H1 (cell line): ENCODE measurements around the gene PLK5. TPM values are rescaled to one million over a fixed set of nuclear protein-coding genes. Genes with fewer than 3 reads are reported as not detected.

ENCODE experiments used
- CTCF ChIA-PET: fragments of 300-600 bp; sonication (Branson Sonifier 250); formaldehyde crosslinking; loops from one replicate; lab custom pipeline; 2021; ENCODE audit not compliant: partially characterized antibody; lab: Charles Lee
- POLR2A ChIA-PET: fragments of 300-600 bp; sonication (Branson Sonifier 250); formaldehyde crosslinking; loops from one replicate; lab custom pipeline; 2021; ENCODE audit warnings: inconsistent platforms; ENCODE audit not compliant: partially characterized antibody; lab: Charles Lee
- DNase-seq, 2 experiments: peaks; one replicate each; pipeline versions ENCODE4 v3.0.0 to v3.0.0-alpha.2; 2010 to 2022; ENCODE audit warnings: low spot score in 2 of 2, low read depth in 1 of 2, mixed read lengths in 1 of 2
- FAIRE-seq: peaks from 2 replicates; lab custom pipeline; 2011; peaks lifted over from hg19 to GRCh38; lab: Jason Lieb, UNC
- H2AFZ ChIP-seq: 2 replicates; pipeline ENCODE4 v1.8.1; 2012; ENCODE audit warnings: low read length, inconsistent platforms
- H2AK5ac ChIP-seq: 2 replicates; pipeline ENCODE4 v1.6.1; 2013; ENCODE audit warnings: low read depth, low read length
- H2BK120ac ChIP-seq: replicated peaks from 2 replicates; pipeline ENCODE3; 2013; ENCODE audit warnings: low read depth, low read length, inconsistent platforms
- H2BK12ac ChIP-seq: 2 replicates; pipeline ENCODE4 v1.6.1; 2013; ENCODE audit warnings: low read depth, low read length
- H2BK15ac ChIP-seq: 2 replicates; pipeline ENCODE4 v1.6.1; 2013; ENCODE audit warnings: low read length
- H2BK20ac ChIP-seq: 2 replicates; pipeline ENCODE4 v1.6.1; 2013; ENCODE audit warnings: low read length
- H2BK5ac ChIP-seq: 2 replicates; pipeline ENCODE4 v1.6.1; 2013; ENCODE audit warnings: low read depth, low read length
- H3K14ac ChIP-seq: 2 replicates; pipeline ENCODE4 v1.6.1; 2013; ENCODE audit warnings: inconsistent platforms; ENCODE audit not compliant: insufficient read length
- H3K18ac ChIP-seq: 2 replicates; pipeline ENCODE4 v1.6.1; 2013; ENCODE audit warnings: low read length; ENCODE audit errors: extremely low read depth
- H3K23ac ChIP-seq: 2 replicates; pipeline ENCODE4 v1.6.1; 2013; ENCODE audit warnings: inconsistent platforms; ENCODE audit not compliant: insufficient read length
- H3K23me2 ChIP-seq: 2 replicates; pipeline ENCODE4 v1.6.1; 2013; ENCODE audit warnings: low read depth, low read length
- H3K27ac ChIP-seq: 2 replicates; pipeline ENCODE4 v1.6.1; 2011; ENCODE audit warnings: low read depth, low read length, inconsistent platforms
- H3K27me3 ChIP-seq, 4 experiments: replicated peaks in 1 of 4; 1 replicate in 1 of 4; 2 replicates in 3 of 4; pipeline versions ENCODE4 v1.6.1 to v1.8.1; 2011 to 2013; ENCODE audit warnings: low read length in 3 of 4, mild to moderate bottlenecking in 3 of 4, inconsistent platforms in 2 of 4, mixed read lengths in 2 of 4, moderate library complexity in 1 of 4; ENCODE audit not compliant: control insufficient read depth in 3 of 4, insufficient read depth in 3 of 4; ENCODE audit errors: extremely low read depth in 1 of 4
- H3K36me3 ChIP-seq, 4 experiments: 2 replicates each; pipeline versions ENCODE4 v1.6.1 to v1.8.1; 2011 to 2013; ENCODE audit warnings: mild to moderate bottlenecking in 4 of 4, low read length in 3 of 4, moderate library complexity in 2 of 4, control low read depth in 1 of 4, inconsistent platforms in 1 of 4; ENCODE audit not compliant: insufficient read depth in 4 of 4, control insufficient read depth in 2 of 4
- H3K4ac ChIP-seq: replicated peaks from 2 replicates; pipeline ENCODE3; 2013; ENCODE audit warnings: low read length, low read depth, mixed read lengths, inconsistent platforms; ENCODE audit not compliant: insufficient read length
- H3K4me1 ChIP-seq, 4 experiments: replicated peaks in 1 of 4; 1 replicate in 1 of 4; 2 replicates in 3 of 4; pipeline versions ENCODE4 v1.6.1 to v1.8.1; 2011 to 2013; ENCODE audit warnings: low read length in 3 of 4, inconsistent platforms in 2 of 4, mixed read lengths in 1 of 4; ENCODE audit not compliant: insufficient read depth in 4 of 4, control insufficient read depth in 3 of 4
- H3K4me2 ChIP-seq, 2 experiments: 2 replicates each; pipeline versions ENCODE4 v1.6.1 to v1.8.1; 2011 to 2013; ENCODE audit warnings: low read depth in 2 of 2, low read length in 2 of 2, control low read depth in 1 of 2, inconsistent platforms in 1 of 2, mild to moderate bottlenecking in 1 of 2; ENCODE audit not compliant: insufficient read depth in 1 of 2
- H3K4me3 ChIP-seq, 4 experiments: fragments of 200-600, 300-600 bp in 1 of 4; sonication (generic), shearing (Covaris generic), sonication (Bioruptor Twin) in 1 of 4; 2 replicates each; pipeline versions ENCODE4 v1.5.1 to v1.8.1; 2011 to 2016; ENCODE audit warnings: low read length in 4 of 4, low read depth in 3 of 4, control low read depth in 2 of 4, inconsistent platforms in 2 of 4, mild to moderate bottlenecking in 2 of 4, mixed read lengths in 1 of 4, moderate library complexity in 1 of 4; ENCODE audit not compliant: insufficient read depth in 2 of 4; ENCODE audit errors: extremely low read depth in 1 of 4
- H3K56ac ChIP-seq: replicated peaks from 2 replicates; pipeline ENCODE3; 2013; ENCODE audit warnings: low read depth, mild to moderate bottlenecking, mixed read lengths, low read length, inconsistent platforms; ENCODE audit not compliant: insufficient read length
- H3K79me1 ChIP-seq: 2 replicates; pipeline ENCODE4 v1.6.1; 2013; ENCODE audit warnings: low read depth, low read length, control low read depth
- H3K79me2 ChIP-seq, 2 experiments: 2 replicates each; pipeline versions ENCODE4 v1.6.1 to v1.8.1; 2012 to 2013; ENCODE audit warnings: low read length in 2 of 2, mild to moderate bottlenecking in 2 of 2, inconsistent platforms in 1 of 2; ENCODE audit not compliant: insufficient read depth in 2 of 2, control insufficient read depth in 1 of 2
- H3K9ac ChIP-seq, 4 experiments: replicated peaks in 1 of 4; 1 replicate in 1 of 4; 2 replicates in 3 of 4; pipeline versions ENCODE4 v1.6.1 to v1.8.1; 2011 to 2013; ENCODE audit warnings: low read depth in 3 of 4, low read length in 3 of 4, control low read depth in 2 of 4, mild to moderate bottlenecking in 2 of 4, moderate library complexity in 2 of 4, inconsistent platforms in 1 of 4; ENCODE audit errors: extremely low read depth in 1 of 4
- H3K9me3 ChIP-seq, 2 experiments: 2 replicates each; pipeline versions ENCODE4 v1.6.1 to v1.8.1; 2012 to 2013; ENCODE audit warnings: mild to moderate bottlenecking in 2 of 2, moderate library complexity in 2 of 2, control low read depth in 1 of 2, inconsistent platforms in 1 of 2, low read depth in 1 of 2, low read length in 1 of 2, mixed read lengths in 1 of 2; ENCODE audit not compliant: insufficient read depth in 2 of 2
- H4K20me1 ChIP-seq, 2 experiments: replicated peaks in 1 of 2; 2 replicates each; pipeline versions ENCODE3 to v1.8.1; 2011 to 2013; ENCODE audit warnings: inconsistent platforms in 2 of 2, low read length in 2 of 2, mild to moderate bottlenecking in 1 of 2; ENCODE audit not compliant: insufficient read depth in 2 of 2, control insufficient read depth in 1 of 2
- H4K5ac ChIP-seq: 2 replicates; pipeline ENCODE4 v1.6.1; 2013; ENCODE audit warnings: low read length, low read depth, mixed read lengths, inconsistent platforms; ENCODE audit not compliant: insufficient read length
- H4K8ac ChIP-seq: 2 replicates; pipeline ENCODE4 v1.8.0; 2013; ENCODE audit warnings: mild to moderate bottlenecking, moderate library complexity, low read length, inconsistent platforms; ENCODE audit not compliant: insufficient read depth; ENCODE audit errors: extremely low read depth
- H4K91ac ChIP-seq: replicated peaks from 2 replicates; pipeline ENCODE3; 2013; ENCODE audit warnings: low read length, mixed read lengths, inconsistent platforms; ENCODE audit not compliant: insufficient read length
- GTF2F1 ChIP-seq: IDR thresholded peaks from 2 replicates; pipeline ENCODE4 v1.6.1; 2012; ENCODE audit warnings: low read depth, low read length, improper control_type of control experiment, borderline replicate concordance
- NRF1 ChIP-seq: IDR thresholded peaks from 2 replicates; pipeline ENCODE4 v1.6.1; 2011; ENCODE audit warnings: mild to moderate bottlenecking, low read depth, low read length, improper control_type of control experiment
- TAF1 ChIP-seq: IDR thresholded peaks from 2 replicates; pipeline ENCODE4 v1.6.1; 2011; ENCODE audit warnings: mild to moderate bottlenecking, low read depth, low read length
- WGBS, 2 experiments: shearing (Covaris generic) in 1 of 2; methylation state at CpG; one replicate each; pipeline versions ENCODE4 v1.1.6 to v1.1.7; 2013 to 2015; ENCODE audit warnings: low lambda C conversion rate in 2 of 2, mixed read lengths in 2 of 2, inconsistent platforms in 1 of 2, low coverage in 1 of 2, missing lambda C conversion rate in 1 of 2; ENCODE audit not compliant: insufficient replicate concordance in 2 of 2, insufficient coverage in 1 of 2, insufficient read length in 1 of 2; ENCODE audit errors: extremely low coverage in 1 of 2, missing lambda C conversion rate in 1 of 2; 5-methylcytosine and 5-hydroxymethylcytosine counted together
- polyA plus RNA-seq, 7 experiments: library from polyadenylated mRNA; depleted of rRNA in 3 of 7; stranded (reverse) in 5 of 7; unstranded in 2 of 7; fragments of >200 nt in 5 of 7; fragments of 200-250 nt in 2 of 7; gene quantifications; 1 replicate in 5 of 7; 2 replicates in 1 of 7; 4 replicates in 1 of 7; pipeline versions ENCODE4 v1.2.1 to v1.2.3, GENCODE V29; 2011 to 2013; ENCODE audit warnings: missing spikeins in 2 of 7, mixed read lengths in 2 of 7
- total RNA-seq: library from RNA; stranded (reverse); fragmentation: NEBNext Ultra II Directional; extraction: Animal tissue kit (Norgen Biotek cat#: 25700); gene quantifications from 2 replicates; pipeline ENCODE4 v1.2.1, GENCODE V29; 2021
- TF ChIP-seq, protein P1 (sequence below): IDR thresholded peaks from 2 replicates; pipeline ENCODE4 v1.6.1; 2012; ENCODE audit warnings: inconsistent platforms

The PLK5 gene
- total and polyA plus RNA-seq, 2 of the 8 experiments (the other 6 are each of a cell fraction or from before 2014, with no cell fraction given), result 0.43 to 0.45 TPM

DNA sequence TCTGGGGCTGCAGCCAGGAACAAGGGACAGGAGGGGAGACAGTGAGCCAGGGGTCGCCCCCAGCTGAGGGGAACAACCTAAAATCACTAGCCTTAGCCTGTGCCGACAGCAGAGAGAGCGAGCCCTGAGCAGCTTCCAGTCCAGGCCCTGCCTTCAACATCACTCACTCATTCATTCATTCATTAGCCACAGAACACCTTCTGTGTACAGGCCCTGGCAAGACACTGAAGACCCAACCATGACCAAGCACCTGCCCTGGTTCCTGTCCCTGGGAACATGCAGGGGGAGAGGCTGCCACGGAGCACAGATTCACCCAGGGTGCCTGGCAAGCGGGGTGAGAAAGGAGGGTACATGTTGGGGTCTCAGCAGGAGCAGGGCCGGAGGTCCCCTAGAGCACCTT, 39.4 kb downstream of the PLK5 start:
- H4K8ac ChIP-seq, result no peak overlapping the region
- no peak overlapping the region for H3K14ac ChIP-seq
- no peak overlapping the region for H2BK5ac ChIP-seq
- no peak overlapping the region for H3K4me2 ChIP-seq
- no peak overlapping the region for H3K56ac ChIP-seq
- H2BK12ac ChIP-seq, result no peak overlapping the region
- no peak overlapping the region for H2BK15ac ChIP-seq
- H3K27me3 ChIP-seq, result no peaks in the 10 kb centered on the region
- no peak overlapping the region for H3K4me3 ChIP-seq
- no peak overlapping the region for H3K9ac ChIP-seq
- TF ChIP-seq GTF2F1 (no peak), NRF1 (no peak), TAF1 (no peak)
- TF ChIP-seq, protein P1, sequence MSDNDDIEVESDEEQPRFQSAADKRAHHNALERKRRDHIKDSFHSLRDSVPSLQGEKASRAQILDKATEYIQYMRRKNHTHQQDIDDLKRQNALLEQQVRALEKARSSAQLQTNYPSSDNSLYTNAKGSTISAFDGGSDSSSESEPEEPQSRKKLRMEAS, result no peak
- TF ChIP-seq, all 59 proteins: peak for 0
- Histone ChIP-seq H2BK120ac (no peak overlapping the region), H3K23ac (no peak overlapping the region), H4K20me1 (peaks cover 31 to 46% of the 10 kb centered on the region in 2 experiments), H2BK20ac (no peak overlapping the region), H3K23me2 (peaks cover 3% of the 10 kb centered on the region; the same call in 1 of the 2 replicates), H3K4ac (no peak overlapping the region), H3K4me1 (peaks cover 0 to 8% (median 7%) of the 10 kb centered on the region in 4 experiments; a peak in 6 of 7 replicates), H4K91ac (no peak overlapping the region), H3K79me2 (peaks cover 12 to 77% of the 10 kb centered on the region in 2 experiments), H3K36me3 (no peaks in the 10 kb centered on the region; a peak in 2 of 8 replicates), H2AFZ (no peak overlapping the region), H3K9me3 (no peaks in the 10 kb centered on the region), H2AK5ac (no peak overlapping the region), H4K5ac (no peak overlapping the region), H3K27ac (no peak overlapping the region), H3K79me1 (peaks cover 26% of the 10 kb centered on the region), H3K18ac (no peak overlapping the region)
- FAIRE-seq (no peak), DNase-seq (no peak)
- WGBS, 2 experiments, result 93% methylated on average over 6 of the region's 6 CpGs; no CpG with 5 or more reads in 1 of the 2 experiments
- POLR2A ChIA-PET, result interaction anchor here (0.6 to 1.8 kb wide), 4 partner anchors 8 to 377 kb away, joined by 3 to 5 read pairs (median 3); no protein-coding TSS in a partner anchor
- CTCF ChIA-PET, result interaction anchor here (0.6 to 3.6 kb wide), 3 partner anchors 15 to 382 kb away, joined by 3 to 17 read pairs (median 5); no protein-coding TSS in a partner anchor
